Prostate gland (tissue), 2 donors: ENCODE data around the gene HECW1.

ENCODE experiments used
- POLR2A ChIP-seq: fragments of 450-650 bp; IDR thresholded peaks from one replicate; pipeline ENCODE4 v1.6.1; 2016; ENCODE audit warnings: antibody characterized with exemption, mild to moderate bottlenecking
- TF ChIP-seq, protein P1 (sequence below), 4 experiments: fragments of 200-600 bp in 2 of 4; fragments of 450-650 bp in 2 of 4; sonication (generic) in 2 of 4; IDR thresholded peaks; 1 replicate in 3 of 4; 2 replicates in 1 of 4; pipeline ENCODE4 v1.5.1; 2016 to 2019; ENCODE audit warnings: antibody characterized with exemption in 4 of 4, mild to moderate bottlenecking in 2 of 4, moderate library complexity in 2 of 4

DNA sequence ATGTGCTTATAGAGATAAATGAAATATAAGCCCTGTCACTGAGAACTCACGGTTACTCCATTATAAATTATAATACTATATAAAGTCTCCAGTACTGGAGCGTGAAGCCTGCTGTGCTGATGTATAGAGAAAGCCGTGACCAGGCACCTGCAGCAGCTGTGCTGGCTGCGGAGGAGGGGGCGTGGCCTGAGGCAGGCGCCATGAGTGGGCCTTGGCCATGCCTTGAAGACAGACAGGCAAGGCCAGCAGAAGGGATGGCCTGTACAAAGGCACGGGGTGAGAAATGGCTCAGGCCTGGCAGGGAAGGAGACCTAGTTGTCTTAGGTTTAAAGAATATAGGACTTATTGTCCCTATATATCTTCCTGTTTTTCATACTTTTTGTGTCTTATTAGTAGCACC lies 251.9 kb downstream of the HECW1 start:
- TF ChIP-seq, protein P1, sequence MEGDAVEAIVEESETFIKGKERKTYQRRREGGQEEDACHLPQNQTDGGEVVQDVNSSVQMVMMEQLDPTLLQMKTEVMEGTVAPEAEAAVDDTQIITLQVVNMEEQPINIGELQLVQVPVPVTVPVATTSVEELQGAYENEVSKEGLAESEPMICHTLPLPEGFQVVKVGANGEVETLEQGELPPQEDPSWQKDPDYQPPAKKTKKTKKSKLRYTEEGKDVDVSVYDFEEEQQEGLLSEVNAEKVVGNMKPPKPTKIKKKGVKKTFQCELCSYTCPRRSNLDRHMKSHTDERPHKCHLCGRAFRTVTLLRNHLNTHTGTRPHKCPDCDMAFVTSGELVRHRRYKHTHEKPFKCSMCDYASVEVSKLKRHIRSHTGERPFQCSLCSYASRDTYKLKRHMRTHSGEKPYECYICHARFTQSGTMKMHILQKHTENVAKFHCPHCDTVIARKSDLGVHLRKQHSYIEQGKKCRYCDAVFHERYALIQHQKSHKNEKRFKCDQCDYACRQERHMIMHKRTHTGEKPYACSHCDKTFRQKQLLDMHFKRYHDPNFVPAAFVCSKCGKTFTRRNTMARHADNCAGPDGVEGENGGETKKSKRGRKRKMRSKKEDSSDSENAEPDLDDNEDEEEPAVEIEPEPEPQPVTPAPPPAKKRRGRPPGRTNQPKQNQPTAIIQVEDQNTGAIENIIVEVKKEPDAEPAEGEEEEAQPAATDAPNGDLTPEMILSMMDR (IDR thresholded peaks at IDR 0.05), result no peak
- no peak for TF ChIP-seq POLR2A
